ENCODE results near the gene SPNS2. TPM values are rescaled to one million over a fixed set of nuclear protein-coding genes. Genes with fewer than 3 reads are reported as not detected.
A peak's percentile ranks its signal among the peaks of the same experiment; 100 is the strongest.

Gene SPNS2
- total RNA-seq, 1 experiment from 2014 or later = 1.9 TPM

GRCh38 chr17:4533523-4534504, 35.1 kb downstream of the SPNS2 start:
- DNase-seq (ENCODE audit: low read depth, low spot score) = no peak
- ATAC-seq = peak; percentile 23
- Histone ChIP-seq H3K4me1 (ENCODE audit: control insufficient read depth, insufficient read depth, low read length) (peaks cover 29% of the 10 kb centered on the region), H3K36me3 (ENCODE audit: control insufficient read depth, insufficient read depth, low read length) (no peaks in the 10 kb centered on the region), H3K9me3 (ENCODE audit: control insufficient read depth, insufficient read depth, low read depth, low read length) (no peaks in the 10 kb centered on the region), H3K4me3 (ENCODE audit: low read depth in 2 of 2, low read length in 2 of 2) (no peak overlapping the region), H3K27me3 (ENCODE audit: control insufficient read depth, insufficient read depth, low read length) (no peaks in the 10 kb centered on the region), H3K27ac (ENCODE audit: low read length) (0 out of 2 replicates have a peak overlapping the region, but pooled peaks have one; percentile 12)
- intact Hi-C loops (cut with micrococcal nuclease; ENCODE audit: unreplicated experiment) = no loop called here
- TF ChIP-seq POLR2AphosphoS5 (IDR thresholded peaks at IDR 0.05; ENCODE audit: low read depth, low read length) = no peak
- no peak for TF ChIP-seq SIN3A (IDR thresholded peaks at IDR 0.05; ENCODE audit: borderline replicate concordance, insufficient read depth, low read depth, low read length)
- TF ChIP-seq REST (IDR thresholded peaks at IDR 0.05; ENCODE audit: insufficient read depth in 1 of 2, low read depth in 2 of 2, low read length in 1 of 2) = no peak
- TF ChIP-seq TCF7L2 (IDR thresholded peaks at IDR 0.05; ENCODE audit: low read depth, low read length) = no peak
- in situ Hi-C loops (cut with HindIII; ENCODE audit: low pct_unique_long_range_greater_than_20kb, low sequenced_read_pairs) = no loop called here
- CTCF ChIA-PET = no interaction called here
- BruUV-seq (replicated peaks) = no TSS peak
- POLR2A ChIA-PET = no interaction called here

GRCh38 chr17:4534515-4534914, 35.8 kb downstream of the SPNS2 start:
- Histone ChIP-seq H3K27ac (ENCODE audit: low read length) (0 out of 2 replicates have a peak overlapping the region, but pooled peaks have one; percentile 12), H3K4me1 (ENCODE audit: control insufficient read depth, insufficient read depth, low read length) (peaks cover 31% of the 10 kb centered on the region), H3K27me3 (ENCODE audit: control insufficient read depth, insufficient read depth, low read length) (no peaks in the 10 kb centered on the region), H3K9me3 (ENCODE audit: control insufficient read depth, insufficient read depth, low read depth, low read length) (no peaks in the 10 kb centered on the region), H3K4me3 (ENCODE audit: low read depth in 2 of 2, low read length in 2 of 2) (no peak overlapping the region), H3K36me3 (ENCODE audit: control insufficient read depth, insufficient read depth, low read length) (no peaks in the 10 kb centered on the region; the same call in 1 of the 2 replicates)
- no peak for DNase-seq (ENCODE audit: low read depth, low spot score)
- ChIA-PET POLR2A (no interaction called here), CTCF (no interaction called here)
- in situ Hi-C loops (cut with HindIII; ENCODE audit: low pct_unique_long_range_greater_than_20kb, low sequenced_read_pairs) (no loop called here), intact Hi-C loops (cut with micrococcal nuclease; ENCODE audit: unreplicated experiment) (no loop called here)
- peak; percentile 8 for ATAC-seq
- no TSS peak for BruUV-seq (replicated peaks)
- TF ChIP-seq SIN3A (IDR thresholded peaks at IDR 0.05; ENCODE audit: borderline replicate concordance, insufficient read depth, low read depth, low read length) = no peak
- no peak for TF ChIP-seq POLR2AphosphoS5 (IDR thresholded peaks at IDR 0.05; ENCODE audit: low read depth, low read length)
- TF ChIP-seq TCF7L2 (IDR thresholded peaks at IDR 0.05; ENCODE audit: low read depth, low read length) = no peak
- TF ChIP-seq REST (IDR thresholded peaks at IDR 0.05; ENCODE audit: insufficient read depth in 1 of 2, low read depth in 2 of 2, low read length in 1 of 2) = no peak
- TF ChIP-seq, protein P1, sequence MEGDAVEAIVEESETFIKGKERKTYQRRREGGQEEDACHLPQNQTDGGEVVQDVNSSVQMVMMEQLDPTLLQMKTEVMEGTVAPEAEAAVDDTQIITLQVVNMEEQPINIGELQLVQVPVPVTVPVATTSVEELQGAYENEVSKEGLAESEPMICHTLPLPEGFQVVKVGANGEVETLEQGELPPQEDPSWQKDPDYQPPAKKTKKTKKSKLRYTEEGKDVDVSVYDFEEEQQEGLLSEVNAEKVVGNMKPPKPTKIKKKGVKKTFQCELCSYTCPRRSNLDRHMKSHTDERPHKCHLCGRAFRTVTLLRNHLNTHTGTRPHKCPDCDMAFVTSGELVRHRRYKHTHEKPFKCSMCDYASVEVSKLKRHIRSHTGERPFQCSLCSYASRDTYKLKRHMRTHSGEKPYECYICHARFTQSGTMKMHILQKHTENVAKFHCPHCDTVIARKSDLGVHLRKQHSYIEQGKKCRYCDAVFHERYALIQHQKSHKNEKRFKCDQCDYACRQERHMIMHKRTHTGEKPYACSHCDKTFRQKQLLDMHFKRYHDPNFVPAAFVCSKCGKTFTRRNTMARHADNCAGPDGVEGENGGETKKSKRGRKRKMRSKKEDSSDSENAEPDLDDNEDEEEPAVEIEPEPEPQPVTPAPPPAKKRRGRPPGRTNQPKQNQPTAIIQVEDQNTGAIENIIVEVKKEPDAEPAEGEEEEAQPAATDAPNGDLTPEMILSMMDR (IDR thresholded peaks at IDR 0.05) = no peak

Data from Panc1 (cell line).